Hepatocyte (in vitro differentiated cells): Measurements from ENCODE around the gene FGGY. TPM values are rescaled to one million over a fixed set of nuclear protein-coding genes. Genes with fewer than 3 reads are reported as not detected.
"Not testable (repeated sequence)": the region's sequence is repeated elsewhere in the genome, so short reads cannot be mapped to it uniquely, and the experiment has no call there.

Source experiments
- DNase-seq: peaks from one replicate; pipeline ENCODE4 v3.0.0-alpha.2; 2016; ENCODE audit warnings: low spot score
- H2AFZ ChIP-seq: fragments of 200-600 bp; sonication (generic); 2 replicates; pipeline ENCODE4 v1.6.0; 2016; ENCODE audit warnings: antibody characterized with exemption, mild to moderate bottlenecking
- H3K27ac ChIP-seq: fragments of 200-600 bp; sonication (generic); 2 replicates; pipeline ENCODE4 v1.5.1; 2016; ENCODE audit warnings: mild to moderate bottlenecking
- H3K27me3 ChIP-seq: fragments of 200-600 bp; sonication (generic); 2 replicates; pipeline ENCODE4 v1.6.1; 2016
- H3K36me3 ChIP-seq: fragments of 200-600 bp; sonication (generic); replicated peaks from 2 replicates; pipeline ENCODE4 v1.5.1; 2016; ENCODE audit warnings: low read depth; ENCODE audit not compliant: insufficient read depth
- H3K4me1 ChIP-seq: fragments of 200-600 bp; sonication (generic); 2 replicates; pipeline ENCODE4 v1.5.1; 2016; ENCODE audit warnings: mild to moderate bottlenecking, moderate library complexity; ENCODE audit not compliant: insufficient read depth
- H3K4me2 ChIP-seq: fragments of 200-600 bp; sonication (generic); 2 replicates; pipeline ENCODE4 v1.6.0; 2016
- H3K4me3 ChIP-seq: fragments of 200-600 bp; sonication (generic); 2 replicates; pipeline ENCODE4 v1.5.1; 2016; ENCODE audit warnings: mild to moderate bottlenecking
- H3K79me2 ChIP-seq: fragments of 200-600 bp; sonication (generic); 2 replicates; pipeline ENCODE4 v1.6.0; 2017; ENCODE audit warnings: mild to moderate bottlenecking
- H3K9me2 ChIP-seq: fragments of 200-600 bp; sonication (generic); replicated peaks from 2 replicates; pipeline ENCODE4 v1.6.0; 2017; ENCODE audit warnings: mild to moderate bottlenecking; ENCODE audit not compliant: insufficient read depth
- H3K9me3 ChIP-seq: fragments of 200-600 bp; sonication (generic); 2 replicates; pipeline ENCODE4 v1.5.1; 2016; ENCODE audit warnings: low read depth, mild to moderate bottlenecking
- H4K20me1 ChIP-seq: fragments of 200-600 bp; sonication (generic); 2 replicates; pipeline ENCODE4 v1.6.0; 2016; ENCODE audit warnings: mild to moderate bottlenecking; ENCODE audit not compliant: insufficient read depth, poor library complexity, severe bottlenecking
- EZH2 ChIP-seq: fragments of 200-600 bp; sonication (generic); IDR thresholded peaks from 2 replicates; pipeline ENCODE4 v1.6.1; 2016; ENCODE audit warnings: antibody characterized with exemption, mild to moderate bottlenecking, borderline replicate concordance
- EZH2phosphoT487 ChIP-seq: fragments of 200-600 bp; sonication (generic); IDR thresholded peaks from one replicate; pipeline ENCODE4 v1.6.1; 2018; ENCODE audit warnings: antibody characterized with exemption, mild to moderate bottlenecking, low read depth, moderate library complexity; ENCODE audit not compliant: unreplicated experiment, severe bottlenecking
- WGBS: methylation state at CpG from one replicate; pipeline ENCODE4 v1.1.6; 2016; ENCODE audit warnings: low lambda C conversion rate; ENCODE audit errors: missing lambda C conversion rate; 5-methylcytosine and 5-hydroxymethylcytosine counted together
- polyA plus RNA-seq: library from polyadenylated mRNA; unstranded; fragments of >200 nt; fragmentation: Nextera tagmentation; extraction: Ambion mirVana; gene quantifications from 2 replicates; pipeline ENCODE4 v1.2.1, GENCODE V29; 2016
- total RNA-seq: library from RNA; depleted of rRNA; stranded (reverse); fragments of >200 nt; gene quantifications from 2 replicates; pipeline ENCODE4 v1.2.3, GENCODE V29; 2014
- TF ChIP-seq, protein P1 (sequence below): fragments of 200-600 bp; sonication (generic); IDR thresholded peaks from 2 replicates; pipeline ENCODE4 v1.5.1; 2016; ENCODE audit warnings: antibody characterized with exemption, mild to moderate bottlenecking; ENCODE audit not compliant: poor library complexity

FGGY gene
- total and polyA plus RNA-seq, 2 experiments from 2014 or later: 18.0 to 20.6 TPM

DNA sequence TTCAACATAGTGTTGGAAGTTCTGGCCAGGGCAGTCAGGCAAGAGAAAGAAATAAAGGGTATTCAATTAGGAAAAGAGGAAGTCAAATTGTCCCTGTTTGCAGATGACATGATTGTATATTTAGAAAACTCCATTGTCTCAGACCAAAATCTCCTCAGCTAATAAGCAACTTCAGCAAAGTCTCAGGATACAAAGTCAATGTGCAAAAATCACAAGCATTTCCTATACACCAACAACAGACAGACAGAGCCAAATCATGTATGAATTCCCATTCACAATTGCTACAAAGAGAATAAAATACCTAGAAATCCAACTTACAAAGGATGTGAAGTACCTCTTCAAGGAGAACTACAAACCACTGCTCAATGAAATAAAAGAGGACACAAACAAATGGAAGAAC, 168.6 kb downstream of the FGGY start:
- H2AFZ ChIP-seq, H3K9me2 ChIP-seq, H4K20me1 ChIP-seq, H3K36me3 ChIP-seq, H3K27ac ChIP-seq, H3K27me3 ChIP-seq, DNase-seq, H3K4me3 ChIP-seq, H3K4me2 ChIP-seq, H3K4me1 ChIP-seq, H3K79me2 ChIP-seq, H3K9me3 ChIP-seq: not testable (repeated sequence)

DNA sequence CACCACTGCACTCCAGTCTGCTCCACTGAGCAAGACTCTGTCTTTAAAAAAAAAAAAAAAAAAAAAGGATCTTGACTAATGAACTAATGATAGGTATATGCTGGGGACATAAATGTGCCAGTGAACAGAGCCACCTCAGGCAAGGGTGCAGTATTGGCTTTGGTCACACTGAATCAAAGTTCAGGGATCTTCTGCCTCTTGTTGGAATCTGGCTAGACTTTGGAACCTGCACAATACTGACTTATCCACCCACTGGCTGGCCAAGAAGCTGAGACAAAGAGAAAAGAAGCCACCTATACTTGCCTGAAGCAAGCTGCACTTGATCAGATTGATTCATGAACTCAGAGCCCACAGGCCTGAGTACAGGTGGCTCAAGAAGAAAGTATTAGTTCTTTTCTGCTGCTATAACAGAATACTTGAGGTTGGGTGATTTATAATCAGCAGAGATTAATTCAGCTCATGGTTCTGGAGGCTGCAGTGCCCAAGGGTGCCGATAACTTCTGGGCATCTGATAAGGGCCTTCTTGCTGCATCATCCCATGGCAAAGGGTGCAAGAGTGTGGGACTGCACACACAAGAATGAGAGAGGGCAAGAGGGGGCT, 172.0 kb downstream of the FGGY start:
- no peaks in the 10 kb centered on the region for H3K79me2 ChIP-seq
- 100% methylated on average over 1 of the region's 1 CpG for WGBS
- H2AFZ ChIP-seq: no peak overlapping the region
- no peaks in the 10 kb centered on the region for H3K36me3 ChIP-seq
- H3K27me3 ChIP-seq: no peaks in the 10 kb centered on the region
- H3K27ac ChIP-seq: no peak overlapping the region
- no peaks in the 10 kb centered on the region for H4K20me1 ChIP-seq
- H3K4me3 ChIP-seq: no peak overlapping the region
- H3K4me2 ChIP-seq: no peak overlapping the region
- TF ChIP-seq EZH2phosphoT487 (no peak), EZH2 (no peak)
- TF ChIP-seq, protein P1, sequence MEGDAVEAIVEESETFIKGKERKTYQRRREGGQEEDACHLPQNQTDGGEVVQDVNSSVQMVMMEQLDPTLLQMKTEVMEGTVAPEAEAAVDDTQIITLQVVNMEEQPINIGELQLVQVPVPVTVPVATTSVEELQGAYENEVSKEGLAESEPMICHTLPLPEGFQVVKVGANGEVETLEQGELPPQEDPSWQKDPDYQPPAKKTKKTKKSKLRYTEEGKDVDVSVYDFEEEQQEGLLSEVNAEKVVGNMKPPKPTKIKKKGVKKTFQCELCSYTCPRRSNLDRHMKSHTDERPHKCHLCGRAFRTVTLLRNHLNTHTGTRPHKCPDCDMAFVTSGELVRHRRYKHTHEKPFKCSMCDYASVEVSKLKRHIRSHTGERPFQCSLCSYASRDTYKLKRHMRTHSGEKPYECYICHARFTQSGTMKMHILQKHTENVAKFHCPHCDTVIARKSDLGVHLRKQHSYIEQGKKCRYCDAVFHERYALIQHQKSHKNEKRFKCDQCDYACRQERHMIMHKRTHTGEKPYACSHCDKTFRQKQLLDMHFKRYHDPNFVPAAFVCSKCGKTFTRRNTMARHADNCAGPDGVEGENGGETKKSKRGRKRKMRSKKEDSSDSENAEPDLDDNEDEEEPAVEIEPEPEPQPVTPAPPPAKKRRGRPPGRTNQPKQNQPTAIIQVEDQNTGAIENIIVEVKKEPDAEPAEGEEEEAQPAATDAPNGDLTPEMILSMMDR: no peak
- no peak for DNase-seq
- H3K4me1 ChIP-seq: no peaks in the 10 kb centered on the region
- no peaks in the 10 kb centered on the region for H3K9me2 ChIP-seq
- H3K9me3 ChIP-seq: no peaks in the 10 kb centered on the region

DNA sequence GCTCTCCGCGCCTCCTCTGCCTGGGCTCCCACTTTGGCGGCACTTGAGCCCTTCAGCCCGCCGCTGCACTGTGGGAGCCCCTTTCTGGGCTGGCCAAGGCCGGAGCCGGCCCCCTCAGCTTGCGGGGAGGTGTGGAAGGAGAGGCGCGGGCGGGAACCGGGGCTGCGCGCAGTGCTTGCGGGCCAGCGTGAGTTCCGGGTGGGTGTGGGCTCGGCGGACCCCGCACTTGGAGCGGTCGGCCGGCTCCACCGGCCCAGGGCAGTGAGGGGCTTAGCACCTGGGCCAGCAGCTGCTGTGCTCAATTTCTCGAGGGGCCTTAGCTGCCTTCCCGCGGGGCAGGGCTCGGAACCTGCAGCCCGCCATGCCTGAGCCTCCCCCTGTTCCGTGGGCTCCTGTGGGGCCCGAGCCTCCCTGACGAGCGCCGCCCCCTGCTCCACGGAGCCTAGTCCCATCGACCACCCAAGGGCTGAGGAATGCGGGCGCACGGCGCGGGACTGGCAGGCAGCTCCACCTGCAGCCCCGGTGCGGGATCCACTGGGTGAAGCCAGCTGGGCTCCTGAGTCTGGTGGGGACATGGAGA, 175.2 kb downstream of the FGGY start:
- WGBS: over 99% methylated on average over 29 of the region's 43 CpGs
- H3K36me3 ChIP-seq, H3K79me2 ChIP-seq, H3K27me3 ChIP-seq, H3K27ac ChIP-seq, DNase-seq, H2AFZ ChIP-seq, H3K9me3 ChIP-seq, H3K4me1 ChIP-seq, H4K20me1 ChIP-seq, H3K4me3 ChIP-seq, H3K4me2 ChIP-seq, H3K9me2 ChIP-seq: not testable (repeated sequence)

DNA sequence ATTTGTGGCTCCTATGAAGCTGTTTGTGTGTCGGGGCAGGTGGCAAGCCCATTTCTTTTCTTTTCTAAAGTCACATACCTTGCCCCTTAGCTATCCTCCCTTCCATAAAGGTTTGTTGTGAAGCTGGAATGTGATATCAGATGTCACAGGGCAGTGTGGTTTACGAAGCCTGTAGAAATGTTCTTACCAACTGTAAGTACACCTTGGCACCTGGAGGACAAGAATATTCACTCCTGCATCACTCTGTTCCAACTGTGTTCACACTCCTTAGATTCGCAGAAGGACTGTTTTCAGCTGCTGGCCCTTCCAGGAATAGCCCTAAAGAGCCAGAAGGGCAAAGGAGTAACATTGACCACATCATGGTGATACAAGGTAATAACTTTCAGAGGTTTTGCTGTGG, 176.9 kb downstream of the FGGY start:
- Histone ChIP-seq H4K20me1 (no peaks in the 10 kb centered on the region), H3K4me2 (no peak overlapping the region), H3K27me3 (no peaks in the 10 kb centered on the region), H3K27ac (no peak overlapping the region), H3K9me3 (no peaks in the 10 kb centered on the region), H3K4me1 (no peaks in the 10 kb centered on the region), H2AFZ (no peak overlapping the region), H3K36me3 (no peaks in the 10 kb centered on the region), H3K9me2 (no peaks in the 10 kb centered on the region), H3K79me2 (no peaks in the 10 kb centered on the region), H3K4me3 (no peak overlapping the region)
- WGBS: 96% methylated on average over 3 of the region's 3 CpGs
- no peak for TF ChIP-seq EZH2
- TF ChIP-seq, protein P1: no peak
- TF ChIP-seq EZH2phosphoT487: no peak
- DNase-seq: no peak
